ENCODE results near the gene SPRR5. TPM values are rescaled to one million over a fixed set of nuclear protein-coding genes. Genes with fewer than 3 reads are reported as not detected.

The SPRR5 gene
- total RNA-seq, 5 donors from 2014 or later (not counting 1 experiment from before 2014, with no cell fraction given) = not detected

DNA sequence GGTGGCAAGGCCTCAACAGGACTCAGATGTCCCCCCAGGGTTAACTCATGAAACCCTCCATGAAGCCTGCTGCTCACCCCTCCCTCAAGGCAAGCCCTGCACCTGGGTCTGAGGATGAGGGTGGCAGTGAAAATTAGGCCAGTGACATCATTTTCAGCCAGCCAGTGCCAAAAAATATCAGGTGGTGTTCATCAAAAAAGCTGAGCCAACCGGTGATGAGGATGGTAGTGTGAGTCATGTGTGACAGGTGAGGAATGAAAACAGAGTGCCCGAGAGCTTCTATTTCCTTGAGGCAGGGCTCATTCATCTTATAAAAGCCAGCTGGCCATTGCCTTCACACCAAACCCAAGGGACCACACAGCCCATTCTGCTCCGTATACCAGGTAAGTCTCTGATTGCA lies 36.7 kb downstream of the SPRR5 start, which contains the start of gene SPRR1A:
SPRR1A (plus strand) TSS at position 339 of the 400 bp plus-strand sequence. CDS start 1,150 bp downstream, outside the sequence.
- H3K4me1 ChIP-seq (ENCODE audit: control insufficient read depth in 1 of 2, extremely low read depth in 1 of 2, insufficient read depth in 2 of 2, low read length in 2 of 2) = no peaks in the 10 kb centered on the region
- Mint-ChIP-seq H3K9me3 (peaks cover 0 to 5% (median 2%) of the 10 kb centered on the region in 3 donors), H3K27me3 (peaks cover 38 to 55% of the 10 kb centered on the region in 2 donors), H3K4me3 (no peak within 1 kb of the TSS), H3K27ac (no peak within 1 kb of the TSS), H3K4me1 (no peaks in the 10 kb centered on the region), H3K36me3 (no peaks in the 10 kb centered on the region)
- H3K27ac ChIP-seq (ENCODE audit: low read length) = no peak within 1 kb of the TSS
- DNase-seq (no peak), ATAC-seq (replicated peaks in 1 of 4) (no peak)
- H3K36me3 ChIP-seq (ENCODE audit: control insufficient read depth in 2 of 2, extremely low read depth in 1 of 2, insufficient read depth in 1 of 2, low read length in 1 of 2) = no peaks in the 10 kb centered on the region
- H3K9me3 ChIP-seq = no peaks in the 10 kb centered on the region
- ChIA-PET CTCF (no interaction called here), POLR2A (no interaction called here)
- H3K4me3 ChIP-seq (ENCODE audit: control insufficient read depth in 1 of 2, extremely low read depth in 1 of 2, low read length in 1 of 2) = no peak within 1 kb of the TSS
- peaks cover 0 to 20% of the 10 kb centered on the region in 2 experiments for H3K27me3 ChIP-seq (replicated peaks in 1 of 2; ENCODE audit: control insufficient read depth in 2 of 2, extremely low read depth in 1 of 2, insufficient read depth in 2 of 2, low read length in 1 of 2)
- WGBS (ENCODE audit: insufficient coverage) = 80% methylated on average over 1 of the region's 3 CpGs

DNA sequence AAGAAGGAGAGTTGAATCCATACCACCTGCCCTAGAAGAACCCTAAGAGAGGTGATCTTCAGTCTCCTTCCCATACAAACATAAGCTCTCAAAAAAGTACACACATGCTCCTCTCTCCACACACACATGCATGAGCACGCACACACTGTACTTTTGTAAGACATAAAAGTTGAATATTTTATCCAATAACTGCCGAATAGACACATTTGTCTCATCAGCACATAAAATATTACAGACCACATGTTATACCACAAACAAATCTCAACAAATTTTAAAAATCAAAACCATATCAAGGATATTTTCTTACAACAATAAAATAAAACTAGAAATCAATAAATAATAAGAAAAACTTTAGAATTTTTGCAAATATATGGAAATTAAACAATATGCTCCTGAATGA lies 39.6 kb downstream of the SPRR5 start:
- Mint-ChIP-seq H3K27me3 (peaks cover 40 to 43% of the 10 kb centered on the region in 2 donors), H3K27ac (no peak overlapping the region), H3K9me3 (peaks cover 0 to 5% (median 2%) of the 10 kb centered on the region in 3 donors), H3K36me3 (no peaks in the 10 kb centered on the region), H3K4me1 (no peaks in the 10 kb centered on the region), H3K4me3 (no peak overlapping the region)
- Histone ChIP-seq H3K4me1 (ENCODE audit: control insufficient read depth in 1 of 2, extremely low read depth in 1 of 2, insufficient read depth in 2 of 2, low read length in 2 of 2) (no peaks in the 10 kb centered on the region), H3K27me3 (replicated peaks in 1 of 2; ENCODE audit: control insufficient read depth in 2 of 2, extremely low read depth in 1 of 2, insufficient read depth in 2 of 2, low read length in 1 of 2) (peaks cover 0 to 20% of the 10 kb centered on the region in 2 experiments), H3K27ac (ENCODE audit: low read length) (no peak overlapping the region), H3K9me3 (no peaks in the 10 kb centered on the region), H3K4me3 (ENCODE audit: control insufficient read depth in 1 of 2, extremely low read depth in 1 of 2, low read length in 1 of 2) (no peak overlapping the region), H3K36me3 (ENCODE audit: control insufficient read depth in 2 of 2, extremely low read depth in 1 of 2, insufficient read depth in 1 of 2, low read length in 1 of 2) (no peaks in the 10 kb centered on the region)
- ChIA-PET POLR2A (no interaction called here), CTCF (no interaction called here)
- WGBS (ENCODE audit: insufficient coverage) = no CpG with 5 or more reads among the region's 2 CpGs
- no peak for ATAC-seq (replicated peaks in 1 of 4)
- DNase-seq = no peak

DNA sequence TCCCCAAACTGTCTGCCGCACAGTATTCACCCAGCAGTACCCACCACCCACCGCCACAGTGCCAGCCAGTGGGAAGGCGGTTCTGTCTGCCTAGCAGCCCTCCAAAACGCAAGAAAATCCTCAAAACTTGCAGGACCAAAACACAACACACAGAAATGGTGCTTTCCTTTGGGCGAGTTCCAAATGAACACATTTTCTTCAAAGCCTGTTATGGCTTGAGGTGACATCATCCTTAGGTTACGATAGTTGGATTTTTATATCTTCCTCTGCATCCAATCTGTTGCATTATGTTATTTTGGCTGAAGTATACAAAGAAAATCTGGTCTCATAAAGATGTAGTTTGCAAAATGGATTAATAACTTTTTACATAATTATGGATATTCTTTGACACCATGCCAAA lies 46.2 kb downstream of the SPRR5 start:
- H3K4me1 ChIP-seq (ENCODE audit: control insufficient read depth in 1 of 2, extremely low read depth in 1 of 2, insufficient read depth in 2 of 2, low read length in 2 of 2) = no peaks in the 10 kb centered on the region
- DNase-seq = no peak
- no peaks in the 10 kb centered on the region for H3K4me1 Mint-ChIP-seq

DNA sequence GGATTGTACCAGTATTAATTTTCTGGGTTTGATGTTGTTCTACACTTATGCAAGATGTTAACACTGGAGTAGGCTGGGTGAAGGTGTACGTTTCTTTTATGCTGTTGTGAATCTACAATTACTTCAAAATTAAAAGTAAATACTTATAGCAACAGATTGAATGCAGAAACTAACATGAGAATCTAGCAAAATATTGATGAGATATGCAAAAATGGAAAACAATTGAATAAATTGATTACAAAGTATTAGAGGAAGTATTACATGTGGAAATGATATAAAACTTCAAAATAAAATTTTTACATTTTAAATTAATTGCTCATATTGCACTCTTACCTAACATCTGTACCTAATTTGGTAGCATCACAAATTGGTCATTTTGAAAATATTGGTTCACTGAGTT lies 48.8 kb downstream of the SPRR5 start:
- Mint-ChIP-seq H3K27me3 (peaks cover 29% of the 10 kb centered on the region in 2 donors), H3K4me3 (no peak overlapping the region), H3K4me1 (no peaks in the 10 kb centered on the region), H3K9me3 (peaks cover 0 to 7% (median 0%) of the 10 kb centered on the region in 3 donors), H3K36me3 (no peaks in the 10 kb centered on the region), H3K27ac (no peak overlapping the region)
- peaks cover 2 to 17% of the 10 kb centered on the region in 2 experiments for H3K27me3 ChIP-seq (replicated peaks in 1 of 2; ENCODE audit: control insufficient read depth in 2 of 2, extremely low read depth in 1 of 2, insufficient read depth in 2 of 2, low read length in 1 of 2)
- no peak for ATAC-seq (replicated peaks in 1 of 4)
- H3K36me3 ChIP-seq (ENCODE audit: control insufficient read depth in 2 of 2, extremely low read depth in 1 of 2, insufficient read depth in 1 of 2, low read length in 1 of 2) = no peaks in the 10 kb centered on the region
- H3K4me1 ChIP-seq (ENCODE audit: control insufficient read depth in 1 of 2, extremely low read depth in 1 of 2, insufficient read depth in 2 of 2, low read length in 2 of 2) = no peaks in the 10 kb centered on the region
- POLR2A ChIA-PET = no interaction called here
- no peaks in the 10 kb centered on the region for H3K9me3 ChIP-seq
- no peak overlapping the region for H3K27ac ChIP-seq (ENCODE audit: low read length)
- CTCF ChIA-PET = no interaction called here
- no CpG with 5 or more reads among the region's 1 CpG for WGBS (ENCODE audit: insufficient coverage)
- H3K4me3 ChIP-seq (ENCODE audit: control insufficient read depth in 1 of 2, extremely low read depth in 1 of 2, low read length in 1 of 2) = no peak overlapping the region
- no peak for DNase-seq

More for the DNA sequence above, 46.2 kb downstream of the SPRR5 start:
- Mint-ChIP-seq H3K36me3 (no peaks in the 10 kb centered on the region), H3K9me3 (peaks cover 0 to 7% (median 0%) of the 10 kb centered on the region in 3 donors), H3K27ac (no peak overlapping the region), H3K4me3 (no peak overlapping the region), H3K27me3 (peaks cover 16 to 31% of the 10 kb centered on the region in 2 donors)
- CTCF ChIA-PET = no interaction called here
- Histone ChIP-seq H3K9me3 (no peaks in the 10 kb centered on the region), H3K27me3 (replicated peaks in 1 of 2; ENCODE audit: control insufficient read depth in 2 of 2, extremely low read depth in 1 of 2, insufficient read depth in 2 of 2, low read length in 1 of 2) (peaks cover 2 to 13% of the 10 kb centered on the region in 2 experiments), H3K36me3 (ENCODE audit: control insufficient read depth in 2 of 2, extremely low read depth in 1 of 2, insufficient read depth in 1 of 2, low read length in 1 of 2) (no peaks in the 10 kb centered on the region), H3K4me3 (ENCODE audit: control insufficient read depth in 1 of 2, extremely low read depth in 1 of 2, low read length in 1 of 2) (no peak overlapping the region), H3K27ac (ENCODE audit: low read length) (no peak overlapping the region)
- 76% methylated on average over 4 of the region's 6 CpGs for WGBS (ENCODE audit: insufficient coverage)
- no peak for ATAC-seq (replicated peaks in 1 of 4)
- POLR2A ChIA-PET = no interaction called here

DNA sequence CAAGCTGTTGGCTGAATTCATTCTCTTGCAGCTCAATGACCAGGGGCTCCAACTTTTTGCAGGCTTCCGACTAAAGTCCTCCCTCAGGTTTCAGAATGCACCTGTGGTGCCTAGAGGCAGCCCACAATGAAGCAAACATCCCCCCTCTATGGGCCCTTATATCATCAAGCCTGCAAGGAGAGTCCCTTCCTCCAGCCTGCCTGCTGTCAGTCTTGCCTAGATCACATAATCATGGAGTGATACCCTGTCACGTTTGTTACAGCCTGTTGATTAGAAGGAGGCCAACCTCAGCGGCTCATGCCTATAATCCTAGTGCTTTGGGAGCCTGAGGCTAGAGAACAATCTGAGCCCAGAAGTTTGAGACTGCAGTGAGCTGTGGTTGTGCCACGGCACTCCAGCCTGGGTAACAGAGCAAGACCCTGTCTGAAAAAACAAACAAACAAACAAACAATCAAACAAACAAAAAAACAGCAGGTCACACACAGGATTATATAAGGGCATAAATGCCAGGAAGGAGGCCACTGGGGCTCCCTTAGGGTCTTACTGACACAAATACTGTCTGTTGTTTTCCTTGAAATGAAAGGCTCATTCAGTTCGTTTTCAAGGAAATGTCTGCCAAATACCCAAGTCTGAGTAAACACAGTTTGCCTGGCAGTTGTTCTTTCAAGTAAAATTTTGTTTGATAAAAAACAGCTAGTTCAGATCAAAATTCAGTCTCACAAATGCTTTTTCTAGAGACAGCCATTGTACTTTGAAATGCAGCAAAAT lies 49.8 kb downstream of the SPRR5 start:
- peaks cover 29% of the 10 kb centered on the region in 2 donors for H3K27me3 Mint-ChIP-seq
- no peak for DNase-seq
- WGBS (ENCODE audit: insufficient coverage) = 61% methylated on average over 3 of the region's 5 CpGs
- no peaks in the 10 kb centered on the region for H3K4me1 ChIP-seq (ENCODE audit: control insufficient read depth in 1 of 2, extremely low read depth in 1 of 2, insufficient read depth in 2 of 2, low read length in 2 of 2)
- H3K9me3 Mint-ChIP-seq = peaks cover 0 to 7% (median 0%) of the 10 kb centered on the region in 3 donors
- ChIA-PET CTCF (no interaction called here), POLR2A (no interaction called here)
- no peaks in the 10 kb centered on the region for H3K36me3 Mint-ChIP-seq
- H3K27ac Mint-ChIP-seq = no peak overlapping the region
- no peaks in the 10 kb centered on the region for H3K36me3 ChIP-seq (ENCODE audit: control insufficient read depth in 2 of 2, extremely low read depth in 1 of 2, insufficient read depth in 1 of 2, low read length in 1 of 2)
- no peak overlapping the region for H3K4me3 ChIP-seq (ENCODE audit: control insufficient read depth in 1 of 2, extremely low read depth in 1 of 2, low read length in 1 of 2)
- peaks cover 2 to 17% of the 10 kb centered on the region in 2 experiments for H3K27me3 ChIP-seq (replicated peaks in 1 of 2; ENCODE audit: control insufficient read depth in 2 of 2, extremely low read depth in 1 of 2, insufficient read depth in 2 of 2, low read length in 1 of 2)
- ATAC-seq (replicated peaks in 1 of 4) = no peak
- H3K4me1 Mint-ChIP-seq = no peaks in the 10 kb centered on the region
- no peak overlapping the region for H3K4me3 Mint-ChIP-seq
- H3K9me3 ChIP-seq = no peaks in the 10 kb centered on the region
- no peak overlapping the region for H3K27ac ChIP-seq (ENCODE audit: low read length)

DNA sequence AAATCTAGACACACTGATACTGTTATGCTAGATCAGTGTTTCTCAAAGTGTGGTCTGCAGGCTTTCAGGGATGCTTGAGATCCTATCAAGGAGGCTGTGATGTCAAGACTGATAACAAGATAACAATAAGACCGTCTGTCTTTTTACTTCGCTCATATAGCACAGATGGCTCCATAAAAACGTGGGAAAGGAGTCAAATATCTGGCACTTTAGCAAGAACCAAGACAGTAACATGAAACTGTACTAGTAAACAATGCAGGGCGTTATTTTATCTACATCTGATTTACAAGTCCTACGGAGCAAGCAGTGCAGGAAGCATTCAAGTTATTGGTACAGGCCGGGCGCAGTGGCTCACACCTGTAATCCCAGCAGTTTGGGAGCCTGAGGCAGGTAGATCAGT lies 50.9 kb downstream of the SPRR5 start:
- ChIA-PET POLR2A (no interaction called here), CTCF (no interaction called here)
- ATAC-seq (replicated peaks in 1 of 4) (no peak), DNase-seq (no peak)
- Mint-ChIP-seq H3K9me3 (peaks cover 0 to 7% (median 0%) of the 10 kb centered on the region in 3 donors), H3K4me1 (no peaks in the 10 kb centered on the region), H3K36me3 (no peaks in the 10 kb centered on the region), H3K4me3 (no peak overlapping the region), H3K27ac (no peak overlapping the region), H3K27me3 (peaks cover 24 to 29% of the 10 kb centered on the region in 2 donors)
- WGBS (ENCODE audit: insufficient coverage) = 50% methylated on average over 7 of the region's 7 CpGs
- no peaks in the 10 kb centered on the region for H3K36me3 ChIP-seq (ENCODE audit: control insufficient read depth in 2 of 2, extremely low read depth in 1 of 2, insufficient read depth in 1 of 2, low read length in 1 of 2)
- H3K27me3 ChIP-seq (replicated peaks in 1 of 2; ENCODE audit: control insufficient read depth in 2 of 2, extremely low read depth in 1 of 2, insufficient read depth in 2 of 2, low read length in 1 of 2) = peaks cover 2 to 12% of the 10 kb centered on the region in 2 experiments
- no peaks in the 10 kb centered on the region for H3K9me3 ChIP-seq
- no peaks in the 10 kb centered on the region for H3K4me1 ChIP-seq (ENCODE audit: control insufficient read depth in 1 of 2, extremely low read depth in 1 of 2, insufficient read depth in 2 of 2, low read length in 2 of 2)
- H3K4me3 ChIP-seq (ENCODE audit: control insufficient read depth in 1 of 2, extremely low read depth in 1 of 2, low read length in 1 of 2) = no peak overlapping the region
- H3K27ac ChIP-seq (ENCODE audit: low read length) = no peak overlapping the region
